PC-3 (cell line): ENCODE results near the gene SGCD.

Experiments used
- CTCF ChIP-seq: fragments of 300-600 bp; sonication (generic); conservative IDR thresholded peaks from 2 replicates; pipeline ENCODE4 v1.5.1; 2017; ENCODE audit warnings: antibody characterized with exemption, low read depth, mild to moderate bottlenecking, low read length
- EZH2 ChIP-seq: fragments of 300-600 bp; sonication (generic); IDR thresholded peaks from one replicate; pipeline ENCODE4 v1.6.1; 2017; ENCODE audit warnings: antibody characterized with exemption, mild to moderate bottlenecking, low read length; ENCODE audit not compliant: unreplicated experiment

- TF ChIP-seq CTCF (no peak), EZH2 (no peak)
Measured at GRCh38 chr5:156359476-156359875, 32.5 kb downstream of the SGCD start.
